Activated T-helper 2 cell treated with anti-CD3 and anti-CD28 coated beads, Interferon-gamma antibody, Interleukin-2, Interleukin-4, amounts not matched to agents 10 μg/mL and 5 μg/mL and 100 μg/mL, durations not matched to agents 14 hours and 24 hours and 36 hours (primary cell): ENCODE results near the gene PCNX4. TPM values are rescaled to one million over a fixed set of nuclear protein-coding genes. Genes with fewer than 3 reads are reported as not detected.
"Not testable (repeated sequence)": the region's sequence is repeated elsewhere in the genome, so short reads cannot be mapped to it uniquely, and the experiment has no call there.

ENCODE experiments used
- DNase-seq: peaks from one replicate; pipeline ENCODE4 v3.0.0; 2021; ENCODE audit warnings: low spot score
- H3K27ac Mint-ChIP-seq: one replicate; pipeline ENCODE4 v1.8.0; 2021; ENCODE audit warnings: mixed read lengths
- H3K27me3 Mint-ChIP-seq: one replicate; pipeline ENCODE4 v1.8.0; 2021; ENCODE audit warnings: low read depth, mixed read lengths
- H3K36me3 Mint-ChIP-seq: one replicate; pipeline ENCODE4 v1.8.0; 2021; ENCODE audit warnings: low read depth, mixed read lengths
- H3K4me1 Mint-ChIP-seq: one replicate; pipeline ENCODE4 v1.8.0; 2021; ENCODE audit warnings: low read depth, mixed read lengths
- H3K4me3 Mint-ChIP-seq: one replicate; pipeline ENCODE4 v1.8.0; 2021; ENCODE audit warnings: low read depth, mild to moderate bottlenecking, moderate library complexity, mixed read lengths
- H3K9me3 Mint-ChIP-seq: one replicate; pipeline ENCODE4 v1.8.0; 2021; ENCODE audit warnings: mixed read lengths
- intact Hi-C: fragments of 100-400 bp; cut with micrococcal nuclease; formaldehyde crosslinking; loops from one replicate; pipeline ENCODE4 v1.15.1; 2023
- total RNA-seq: library from RNA; stranded (reverse); gene quantifications from 2 replicates; pipeline ENCODE4 v1.2.3, GENCODE V29; 2022

PCNX4 gene
- 38.8 and 46.3 TPM in 2 replicates for total RNA-seq

- H3K36me3 Mint-ChIP-seq: peaks cover 27% of the 10 kb centered on the region
- peaks cover 31% of the 10 kb centered on the region for H3K4me1 Mint-ChIP-seq
- H3K4me3 Mint-ChIP-seq: peak within 1 kb of the TSS; percentile 98
- intact Hi-C loops: loop anchor here (1.0 to 10.0 kb wide), 6 partner anchors 72 to 607 kb away; partner anchors contain the start of genes JKAMP and L3HYPDH
- H3K27ac Mint-ChIP-seq: peak within 1 kb of the TSS; percentile 99
- peak; percentile 92 for DNase-seq
- H3K27me3 Mint-ChIP-seq: no peaks in the 10 kb centered on the region
- H3K9me3 Mint-ChIP-seq: no peaks in the 10 kb centered on the region
Observed at GRCh38 chr14:60091550-60092525, at the start of gene PCNX4. Gene PCNX4 (plus strand): TSS chr14:60091923. CDS start chr14:60107639, 15,716 bp downstream.

GRCh38 chr14:60047976-60048375 lies 43.7 kb upstream of the PCNX4 start:
- H3K36me3 Mint-ChIP-seq, DNase-seq, H3K4me1 Mint-ChIP-seq, H3K4me3 Mint-ChIP-seq, H3K27me3 Mint-ChIP-seq, intact Hi-C loops, H3K9me3 Mint-ChIP-seq, H3K27ac Mint-ChIP-seq: not testable (repeated sequence)

GRCh38 chr14:60051721-60052221 lies 40.0 kb upstream of the PCNX4 start:
- H3K9me3 Mint-ChIP-seq: no peaks in the 10 kb centered on the region
- intact Hi-C loops: no loop called here
- no peak for DNase-seq
- peaks cover 7% of the 10 kb centered on the region for H3K27me3 Mint-ChIP-seq
- no peaks in the 10 kb centered on the region for H3K36me3 Mint-ChIP-seq
- no peak overlapping the region for H3K4me3 Mint-ChIP-seq
- H3K27ac Mint-ChIP-seq: no peak overlapping the region
- H3K4me1 Mint-ChIP-seq: peaks cover 6% of the 10 kb centered on the region

GRCh38 chr14:60058087-60058486 lies 33.6 kb upstream of the PCNX4 start:
- no peak overlapping the region for H3K27ac Mint-ChIP-seq
- peaks cover 14% of the 10 kb centered on the region for H3K27me3 Mint-ChIP-seq
- no peak overlapping the region for H3K4me3 Mint-ChIP-seq
- no peaks in the 10 kb centered on the region for H3K36me3 Mint-ChIP-seq
- no peak for DNase-seq
- intact Hi-C loops: no loop called here
- no peaks in the 10 kb centered on the region for H3K4me1 Mint-ChIP-seq
- no peaks in the 10 kb centered on the region for H3K9me3 Mint-ChIP-seq

- Mint-ChIP-seq H3K4me1 (no peaks in the 10 kb centered on the region), H3K36me3 (no peaks in the 10 kb centered on the region), H3K9me3 (no peaks in the 10 kb centered on the region), H3K4me3 (no peak overlapping the region), H3K27me3 (peaks cover 9% of the 10 kb centered on the region), H3K27ac (no peak overlapping the region)
- no peak for DNase-seq
- intact Hi-C loops: loop anchor here (10.0 kb wide), 1 partner anchor 97 kb away; no protein-coding TSS in a partner anchor
Observed at GRCh38 chr14:60061371-60061770, 30.4 kb upstream of the PCNX4 start.

GRCh38 chr14:60064491-60065072 lies 27.1 kb upstream of the PCNX4 start:
- intact Hi-C loops: loop anchor here (1.0 to 10.0 kb wide), 2 partner anchors 100 to 120 kb away; no protein-coding TSS in a partner anchor
- Mint-ChIP-seq H3K27me3 (peaks cover 5% of the 10 kb centered on the region), H3K4me3 (no peak overlapping the region), H3K27ac (no peak overlapping the region), H3K4me1 (no peaks in the 10 kb centered on the region), H3K36me3 (no peaks in the 10 kb centered on the region), H3K9me3 (no peaks in the 10 kb centered on the region)
- no peak for DNase-seq

- Mint-ChIP-seq H3K9me3 (no peaks in the 10 kb centered on the region), H3K4me3 (no peak overlapping the region), H3K27ac (no peak overlapping the region), H3K4me1 (no peaks in the 10 kb centered on the region), H3K27me3 (peaks cover 8% of the 10 kb centered on the region), H3K36me3 (no peaks in the 10 kb centered on the region)
- no peak for DNase-seq
- intact Hi-C loops: loop anchor here (10.0 kb wide), 1 partner anchor 103 kb away; no protein-coding TSS in a partner anchor
Observed at GRCh38 chr14:60067882-60068281, 23.8 kb upstream of the PCNX4 start.

- intact Hi-C loops: no loop called here
- no peaks in the 10 kb centered on the region for H3K9me3 Mint-ChIP-seq
Observed at GRCh38 chr14:60079723-60080122, 12.0 kb upstream of the PCNX4 start.

GRCh38 chr14:60085085-60085484 lies 6.6 kb upstream of the PCNX4 start:
- H3K27ac Mint-ChIP-seq: no peak overlapping the region
- H3K4me3 Mint-ChIP-seq: no peak overlapping the region
- DNase-seq: no peak
- H3K36me3 Mint-ChIP-seq: no peaks in the 10 kb centered on the region
- H3K9me3 Mint-ChIP-seq: no peaks in the 10 kb centered on the region
- intact Hi-C loops: no loop called here
- peaks cover 28% of the 10 kb centered on the region for H3K27me3 Mint-ChIP-seq
- H3K4me1 Mint-ChIP-seq: no peaks in the 10 kb centered on the region

More at GRCh38 chr14:60079723-60080122, 12.0 kb upstream of the PCNX4 start:
- peaks cover 26% of the 10 kb centered on the region for H3K27me3 Mint-ChIP-seq
- no peak overlapping the region for H3K27ac Mint-ChIP-seq
- H3K36me3 Mint-ChIP-seq: no peaks in the 10 kb centered on the region
- H3K4me1 Mint-ChIP-seq: no peaks in the 10 kb centered on the region
- no peak for DNase-seq
- no peak overlapping the region for H3K4me3 Mint-ChIP-seq

- Mint-ChIP-seq H3K27me3 (peaks cover 25% of the 10 kb centered on the region), H3K4me3 (no peak overlapping the region), H3K36me3 (no peaks in the 10 kb centered on the region), H3K27ac (no peak overlapping the region), H3K4me1 (peaks cover 4% of the 10 kb centered on the region), H3K9me3 (no peaks in the 10 kb centered on the region)
- DNase-seq: no peak
- intact Hi-C loops: no loop called here
Observed at GRCh38 chr14:60085693-60086092, 6.0 kb upstream of the PCNX4 start.

- no peak for DNase-seq
- Mint-ChIP-seq H3K36me3 (peaks cover 3% of the 10 kb centered on the region), H3K4me3 (no peak overlapping the region), H3K27me3 (peaks cover 21% of the 10 kb centered on the region), H3K27ac (no peak overlapping the region), H3K4me1 (peaks cover 6% of the 10 kb centered on the region), H3K9me3 (no peaks in the 10 kb centered on the region)
- intact Hi-C loops: no loop called here
Observed at GRCh38 chr14:60087668-60088067, 4.1 kb upstream of the PCNX4 start.

GRCh38 chr14:60089221-60089620 lies 2.5 kb upstream of the PCNX4 start:
- H3K36me3 Mint-ChIP-seq: peaks cover 13% of the 10 kb centered on the region
- peaks cover 11% of the 10 kb centered on the region for H3K27me3 Mint-ChIP-seq
- DNase-seq: no peak
- no peak overlapping the region for H3K27ac Mint-ChIP-seq
- no peaks in the 10 kb centered on the region for H3K9me3 Mint-ChIP-seq
- H3K4me1 Mint-ChIP-seq: peaks cover 17% of the 10 kb centered on the region
- H3K4me3 Mint-ChIP-seq: no peak overlapping the region
- intact Hi-C loops: no loop called here
